Thymus (tissue), 11 donors: ENCODE results near the gene OR4C3. TPM values are rescaled to one million over a fixed set of nuclear protein-coding genes. Genes with fewer than 3 reads are reported as not detected.
"Not testable (repeated sequence)": the region's sequence is repeated elsewhere in the genome, so short reads cannot be mapped to it uniquely, and the experiment has no call there.

Experiments used
- DNase-seq, 9 donors: peaks; one replicate each; pipeline ENCODE4 v3.0.0-alpha.2; 2013; ENCODE audit warnings: low spot score in 9 of 9, low read depth in 6 of 9, missing footprints in 1 of 9
- H3K27ac ChIP-seq, 2 donors: one replicate each; pipeline ENCODE4 v1.5.1; 2013; ENCODE audit warnings: control low read depth in 1 of 2, low read depth in 1 of 2, low read length in 1 of 2, mild to moderate bottlenecking in 1 of 2, moderate library complexity in 1 of 2
- H3K27me3 ChIP-seq, 2 donors: one replicate each; pipeline ENCODE4 v1.5.1; 2013; ENCODE audit warnings: low read length in 1 of 2; ENCODE audit not compliant: control insufficient read depth in 2 of 2, insufficient read depth in 1 of 2
- H3K36me3 ChIP-seq, 2 donors: one replicate each; pipeline ENCODE4 v1.5.1; 2013; ENCODE audit warnings: low read length in 1 of 2, mild to moderate bottlenecking in 1 of 2, moderate library complexity in 1 of 2; ENCODE audit not compliant: control insufficient read depth in 2 of 2, insufficient read depth in 2 of 2
- H3K4me1 ChIP-seq, 2 donors: one replicate each; pipeline ENCODE4 v1.5.1; 2013; ENCODE audit warnings: low read length in 2 of 2; ENCODE audit not compliant: control insufficient read depth in 2 of 2, insufficient read depth in 2 of 2
- H3K4me3 ChIP-seq, 2 donors: one replicate each; pipeline ENCODE4 v1.5.1; 2013; ENCODE audit warnings: low read length in 2 of 2, control low read depth in 1 of 2, mild to moderate bottlenecking in 1 of 2
- H3K9me3 ChIP-seq, 2 donors: one replicate each; pipeline ENCODE4 v1.5.1; 2013; ENCODE audit warnings: low read length in 1 of 2, mild to moderate bottlenecking in 1 of 2; ENCODE audit not compliant: control insufficient read depth in 2 of 2, insufficient read depth in 1 of 2
- WGBS: extraction: QIAGEN DNeasy Blood & Tissue Kit; methylation state at CpG from one replicate; pipeline ENCODE4 v1.1.7; 2013; 5-methylcytosine and 5-hydroxymethylcytosine counted together
- polyA plus RNA-seq: library from polyadenylated mRNA; stranded (reverse); fragments of 200-250 nt; gene quantifications from one replicate; pipeline ENCODE4 v1.2.3, GENCODE V29; 2013
- total RNA-seq: library from RNA; stranded (reverse); fragments of 120-200 nt; gene quantifications from one replicate; pipeline ENCODE4 v1.2.4, GENCODE V29; 2013
- donor health status: healthy.

The OR4C3 gene
- total and polyA plus RNA-seq, 2 donors: not detected

DNA sequence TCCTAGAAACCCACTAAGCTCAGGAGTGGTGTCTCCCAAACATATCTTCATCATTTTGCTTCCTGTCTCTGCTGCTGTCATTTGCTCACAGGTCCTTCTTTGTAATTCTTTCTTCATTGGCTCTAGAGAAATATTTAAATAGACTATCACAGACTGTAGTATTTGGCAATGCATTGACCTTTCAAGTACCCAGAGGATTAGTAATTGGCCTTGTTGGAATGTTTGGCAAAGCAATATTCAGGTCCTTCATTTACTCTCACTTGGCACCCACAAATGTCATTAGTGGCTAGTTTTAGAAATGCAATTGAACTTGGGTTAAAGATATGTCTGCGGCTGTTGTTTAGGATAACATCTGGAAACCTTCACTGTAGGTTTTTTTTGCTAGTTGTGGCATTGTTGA, 30.0 kb downstream of the OR4C3 start:
- Histone ChIP-seq H3K9me3 (peaks cover 0 to 22% of the 10 kb centered on the region in 2 donors), H3K36me3 (no peaks in the 10 kb centered on the region), H3K4me1 (no peaks in the 10 kb centered on the region), H3K4me3 (no peak overlapping the region), H3K27ac (no peak overlapping the region), H3K27me3 (no peaks in the 10 kb centered on the region)
- no peak for DNase-seq
- WGBS: 94% methylated on average over 1 of the region's 1 CpG

DNA sequence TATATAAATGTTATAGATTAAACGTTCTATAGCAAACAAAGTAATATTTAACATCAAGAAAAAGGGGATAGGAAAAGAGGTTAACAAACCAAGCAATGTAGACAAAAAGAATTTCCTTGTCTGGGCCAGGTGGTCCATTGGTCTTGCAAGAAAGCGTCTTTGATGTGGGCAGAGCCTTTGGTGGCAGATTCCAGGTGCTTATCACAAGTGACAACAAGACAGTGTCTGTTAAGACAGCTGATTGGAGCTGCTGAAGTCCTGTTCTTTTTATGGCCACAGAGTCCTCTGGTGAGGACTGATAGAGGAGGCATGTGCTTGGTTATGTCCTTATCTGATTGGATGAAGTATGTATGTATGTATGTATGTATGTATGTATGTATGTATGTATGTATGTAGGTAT, 36.6 kb downstream of the OR4C3 start:
- not testable (repeated sequence) for H3K36me3 ChIP-seq, DNase-seq, H3K27ac ChIP-seq, H3K4me1 ChIP-seq, H3K4me3 ChIP-seq, H3K27me3 ChIP-seq
- peaks cover 0 to 17% of the 10 kb centered on the region in 2 donors for H3K9me3 ChIP-seq
- 59% methylated on average over 2 of the region's 2 CpGs for WGBS

DNA sequence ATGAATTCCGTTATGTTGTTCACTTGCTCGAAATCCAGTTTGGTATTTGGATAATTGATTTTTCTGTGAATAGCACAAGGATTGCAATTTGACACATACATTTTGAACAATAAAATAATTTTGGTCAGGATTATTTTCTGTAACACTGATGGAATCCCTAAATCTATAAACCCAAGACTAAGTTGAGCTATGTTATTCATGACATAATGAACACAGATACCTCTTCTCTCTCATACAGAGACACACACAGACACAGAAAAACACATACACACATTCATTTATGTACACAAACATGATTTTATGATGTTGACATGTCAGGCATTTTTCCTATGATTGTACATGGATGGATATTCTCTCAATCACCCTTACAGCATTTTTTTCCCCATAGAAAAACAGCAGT, 41.6 kb downstream of the OR4C3 start, which contains the start of gene OR4C5:
Gene OR4C5, minus strand, starts transcription at position 101 of the 400 bp plus-strand sequence. Its CDS starts 0 bp downstream, at position 101.
- H3K27ac ChIP-seq: no peak within 1 kb of the TSS
- H3K4me3 ChIP-seq: no peak within 1 kb of the TSS
- peaks cover 0 to 7% of the 10 kb centered on the region in 2 donors for H3K9me3 ChIP-seq
- no peaks in the 10 kb centered on the region for H3K27me3 ChIP-seq
- H3K4me1 ChIP-seq: no peaks in the 10 kb centered on the region
- H3K36me3 ChIP-seq: no peaks in the 10 kb centered on the region
- DNase-seq: no peak
- 80% methylated on average over 2 of the region's 2 CpGs for WGBS

Other genes starting within 250 kb of the OR4C3 start
- gene OR4B1, start 108.1 kb upstream of the OR4C3 start, total RNA-seq: not detected
- 0.02 TPM for gene OR4B1, start 108.1 kb upstream of the OR4C3 start, polyA plus RNA-seq
- gene OR4X2, start 79.8 kb upstream of the OR4C3 start, total RNA-seq: not detected
- 0.07 TPM for gene OR4X2, start 79.8 kb upstream of the OR4C3 start, polyA plus RNA-seq
- not detected for gene OR4X1, start 61.1 kb upstream of the OR4C3 start, total RNA-seq
- gene OR4X1, start 61.1 kb upstream of the OR4C3 start, polyA plus RNA-seq: 0.05 TPM
- gene OR4S1, start 18.7 kb upstream of the OR4C3 start, total RNA-seq: not detected
- gene OR4S1, start 18.7 kb upstream of the OR4C3 start, polyA plus RNA-seq: not detected
- not detected for gene OR4C5, start 41.5 kb downstream of the OR4C3 start, total RNA-seq
- gene OR4C5, start 41.5 kb downstream of the OR4C3 start, polyA plus RNA-seq: not detected
- gene OR4A47, start 163.9 kb downstream of the OR4C3 start, total RNA-seq: not detected
- not detected for gene OR4A47, start 163.9 kb downstream of the OR4C3 start, polyA plus RNA-seq